ENCODE measurements around the gene FBXL16.

The FBXL16 gene

DNA sequence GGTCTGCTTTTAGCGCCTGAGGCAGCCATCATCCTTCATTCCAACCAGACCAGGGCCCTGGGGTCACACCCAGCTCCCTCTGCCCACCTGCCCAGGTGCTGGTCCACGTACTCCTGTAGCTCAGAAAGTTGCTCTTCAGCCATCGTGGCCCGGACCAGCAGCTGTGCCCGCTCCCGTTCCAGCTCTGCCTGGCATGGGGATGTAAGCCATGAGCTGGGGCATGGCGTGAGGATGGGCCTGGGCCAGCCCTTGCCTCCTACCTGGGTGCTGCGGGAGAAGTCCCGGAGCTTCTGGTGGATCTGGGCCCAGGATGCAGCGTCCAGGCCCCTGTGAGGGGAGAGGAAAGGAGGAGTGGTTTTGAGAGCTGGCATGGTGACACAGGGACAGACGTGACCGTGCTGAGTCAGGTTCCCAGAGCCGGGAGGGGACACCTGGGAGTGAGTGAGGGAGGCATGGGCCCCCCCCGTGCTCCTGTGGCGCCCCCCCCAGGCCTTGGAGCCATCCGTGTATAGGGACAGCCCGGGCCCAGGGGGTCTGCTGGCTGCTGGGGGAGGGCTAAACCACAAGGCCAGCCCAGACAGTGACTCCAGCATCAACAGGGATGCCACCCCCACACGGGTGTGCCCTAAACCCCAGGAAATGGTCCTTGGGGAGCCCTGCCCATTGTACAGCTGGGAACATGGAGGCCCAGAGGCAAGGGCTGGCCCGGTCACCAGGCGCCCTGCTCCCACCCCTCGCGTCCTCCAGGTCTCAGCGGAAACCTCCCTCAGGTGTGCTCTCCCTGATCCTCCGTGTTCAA is 17.4 kb upstream of the FBXL16 start:
- H3K4me3 ChIP-seq (ENCODE audit: low read depth, low read length), result no peak overlapping the region
- in situ Hi-C loops (cut with HindIII; ENCODE audit: low sequenced_read_pairs), result no loop called here
- DNase-seq (ENCODE audit: low read depth), result no peak
- no peak for TF ChIP-seq CTCF (IDR thresholded peaks at IDR 0.05; ENCODE audit: low read depth, low read length, missing control alignments)

DNA sequence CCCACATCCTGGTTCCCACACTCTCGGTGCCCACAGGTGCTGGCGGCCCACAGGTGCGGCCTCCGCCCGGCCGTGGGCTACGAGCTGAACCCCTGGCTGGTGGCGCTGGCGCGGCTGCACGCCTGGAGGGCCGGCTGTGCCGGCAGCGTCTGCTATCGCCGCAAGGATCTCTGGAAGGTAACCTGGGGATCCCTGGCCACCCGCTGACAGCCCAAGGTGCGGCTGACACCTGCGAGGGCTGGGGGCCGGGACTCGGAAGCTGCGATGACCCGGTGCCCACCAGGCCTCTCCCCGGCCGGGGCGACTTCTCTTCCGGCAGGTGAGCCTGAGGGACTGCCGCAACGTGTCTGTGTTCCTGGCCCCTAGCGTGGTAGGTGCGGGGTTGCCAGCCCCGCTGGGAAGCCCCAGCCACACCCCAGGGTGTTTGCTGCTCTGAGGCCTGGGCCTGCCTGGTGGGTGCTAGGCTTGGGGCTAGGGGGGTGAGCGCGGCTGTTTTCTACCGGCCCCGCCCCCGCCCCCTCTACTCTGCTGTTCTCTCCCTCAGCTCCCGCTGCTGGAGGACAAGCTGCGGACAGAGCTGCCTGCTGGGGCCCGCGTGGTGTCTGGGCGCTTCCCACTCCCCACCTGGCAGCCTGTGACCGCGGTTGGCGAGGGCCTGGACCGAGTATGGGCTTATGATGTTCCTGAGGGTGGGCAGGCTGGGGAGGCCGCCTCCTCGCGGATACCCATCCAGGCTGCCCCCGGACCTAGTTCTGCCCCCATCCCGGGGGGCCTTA is 16.4 kb upstream of the FBXL16 start:
- H3K4me3 ChIP-seq (ENCODE audit: low read depth, low read length), result peak overlapping the region; percentile 66
- no peak for TF ChIP-seq CTCF (IDR thresholded peaks at IDR 0.05; ENCODE audit: low read depth, low read length, missing control alignments)
- DNase-seq (ENCODE audit: low read depth), result no peak
- in situ Hi-C loops (cut with HindIII; ENCODE audit: low sequenced_read_pairs), result no loop called here

DNA sequence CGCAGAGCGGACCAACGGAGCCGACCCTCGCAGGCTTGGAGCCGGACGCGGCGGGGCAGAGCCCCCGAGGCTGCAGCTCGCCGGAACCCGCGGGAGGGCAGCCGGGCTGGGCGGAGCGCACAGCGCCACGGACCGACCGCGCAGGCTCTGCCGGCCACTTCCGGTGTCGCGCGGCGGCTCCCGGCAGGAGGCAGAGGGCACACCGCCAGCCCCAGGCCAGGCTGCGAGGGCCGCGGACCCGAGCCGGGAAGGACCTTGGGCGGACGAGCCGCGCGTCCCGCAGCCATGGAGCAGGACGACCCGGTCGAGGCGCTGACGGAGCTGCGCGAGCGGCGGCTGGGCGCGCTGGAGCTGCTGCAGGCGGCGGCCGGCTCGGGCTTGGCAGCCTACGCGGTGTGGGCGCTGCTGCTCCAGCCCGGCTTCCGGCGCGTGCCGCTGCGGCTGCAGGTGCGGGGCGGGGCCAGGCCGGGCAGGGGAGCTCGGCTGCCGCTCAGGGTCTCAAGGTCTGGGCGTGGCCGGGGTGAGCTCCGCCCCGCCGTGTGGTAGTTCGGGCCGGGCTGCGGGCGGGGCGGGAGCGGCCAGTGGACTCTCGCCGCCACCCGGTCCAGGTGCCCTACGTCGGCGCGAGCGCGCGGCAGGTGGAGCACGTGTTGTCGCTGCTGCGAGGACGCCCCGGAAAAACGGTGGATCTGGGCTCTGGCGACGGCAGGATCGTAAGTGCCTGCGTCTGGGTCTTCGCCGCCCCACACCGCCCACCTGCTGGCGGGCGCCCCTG is 15.6 kb upstream of the FBXL16 start, which contains the start of gene ANTKMT:
ANTKMT (plus strand) TSS at position 157 of the 775 bp plus-strand sequence; CDS start at position 286, 129 bp downstream.
- no peak for DNase-seq (ENCODE audit: low read depth)
- in situ Hi-C loops (cut with HindIII; ENCODE audit: low sequenced_read_pairs), result no loop called here
- TF ChIP-seq CTCF (IDR thresholded peaks at IDR 0.05; ENCODE audit: low read depth, low read length, missing control alignments), result no peak
- peak within 1 kb of the TSS; percentile 66 for H3K4me3 ChIP-seq (ENCODE audit: low read depth, low read length)

DNA sequence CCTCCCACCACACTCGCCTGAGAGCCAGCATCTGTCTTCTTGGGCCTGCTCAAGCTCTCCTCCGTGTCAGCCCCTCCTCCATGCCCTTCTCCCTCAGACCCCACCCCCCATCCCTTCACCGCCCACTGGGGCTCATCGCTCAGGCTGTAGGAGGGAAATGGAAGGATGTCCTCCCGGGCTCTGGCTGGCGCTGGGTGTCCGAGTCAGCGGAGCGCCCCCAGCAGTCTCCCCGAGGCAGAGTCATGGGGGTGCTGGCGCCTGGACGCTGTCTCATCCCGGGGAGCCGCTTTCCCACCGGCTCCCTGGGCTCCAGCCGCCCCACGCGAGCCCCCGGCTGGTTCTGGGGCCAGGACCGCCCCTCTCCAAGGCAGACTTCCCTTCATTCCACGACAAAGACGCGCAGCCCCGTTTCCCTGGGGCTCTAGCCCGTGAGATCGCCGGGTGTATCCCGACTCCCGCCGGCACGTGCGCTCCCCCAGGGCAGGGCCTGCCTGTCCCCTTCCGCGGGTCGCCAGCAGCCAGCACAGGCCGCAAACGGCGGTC is 14.9 kb upstream of the FBXL16 start:
- DNase-seq (ENCODE audit: low read depth), result no peak
- H3K4me3 ChIP-seq (ENCODE audit: low read depth, low read length), result peak overlapping the region; percentile 66
- in situ Hi-C loops (cut with HindIII; ENCODE audit: low sequenced_read_pairs), result no loop called here
- peak; percentile 16 for TF ChIP-seq CTCF (IDR thresholded peaks at IDR 0.05; ENCODE audit: low read depth, low read length, missing control alignments)

DNA sequence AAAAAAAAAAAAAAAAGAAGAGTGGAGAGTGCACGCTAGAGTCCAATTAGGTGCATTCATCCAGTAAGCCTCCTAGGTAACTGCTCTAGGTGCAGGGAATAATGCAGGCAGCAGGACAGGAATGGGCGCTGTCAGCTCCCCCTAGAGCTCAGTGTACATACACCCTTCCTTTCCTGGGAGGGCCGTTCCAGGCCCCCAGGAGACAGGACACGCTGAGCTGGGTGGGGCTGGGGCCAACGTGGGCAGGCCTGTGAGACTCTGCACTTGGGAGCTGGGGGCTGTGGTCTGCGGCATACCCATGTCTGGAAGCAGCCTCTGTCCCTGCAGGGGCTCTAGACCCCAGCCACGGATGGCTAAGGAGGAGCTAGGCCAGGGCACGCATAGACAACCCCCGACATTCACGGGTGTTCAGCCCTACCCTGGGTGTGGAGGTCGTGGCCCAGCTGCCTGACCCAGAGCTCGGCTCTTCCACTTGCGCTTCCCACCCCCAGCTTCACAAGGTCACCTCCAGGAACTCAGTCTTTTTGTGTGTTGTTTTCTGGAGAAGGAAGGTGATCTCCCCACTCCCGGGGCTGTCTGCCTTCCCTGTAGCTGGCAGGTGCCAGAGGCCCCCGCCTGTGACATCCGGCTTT is 14.3 kb upstream of the FBXL16 start:
- TF ChIP-seq CTCF (IDR thresholded peaks at IDR 0.05; ENCODE audit: low read depth, low read length, missing control alignments), result peak; percentile 28
- DNase-seq (ENCODE audit: low read depth), result no peak
- H3K4me3 ChIP-seq (ENCODE audit: low read depth, low read length), result peak overlapping the region; percentile 66
- in situ Hi-C loops (cut with HindIII; ENCODE audit: low sequenced_read_pairs), result loop anchor here (10.0 kb wide), 1 partner anchor 255 kb away; the partner anchor contains the start of gene LMF1

Measured in astrocyte of the cerebellum (primary cell).